H1 (cell line): ENCODE data around the gene MCCC1. TPM values are rescaled to one million over a fixed set of nuclear protein-coding genes. Genes with fewer than 3 reads are reported as not detected.

Experiments used
- BACH1 ChIP-seq: IDR thresholded peaks from 2 replicates; pipeline ENCODE4 v1.6.1; 2012; ENCODE audit warnings: low read length, improper control_type of control experiment
- CHD1 ChIP-seq: IDR thresholded peaks from 2 replicates; pipeline ENCODE4 v1.6.1; 2012; ENCODE audit warnings: low read depth, low read length, improper control_type of control experiment
- E2F6 ChIP-seq: IDR thresholded peaks from 2 replicates; pipeline ENCODE4 v1.6.1; 2012; ENCODE audit warnings: inconsistent platforms
- HDAC2 ChIP-seq, 2 experiments: fragments of 300-600 bp in 1 of 2; sonication (generic) in 1 of 2; IDR thresholded peaks; 2 replicates each; pipeline ENCODE4 v1.6.1; 2011 to 2012; ENCODE audit warnings: low read depth in 2 of 2, low read length in 2 of 2, mild to moderate bottlenecking in 2 of 2, moderate library complexity in 2 of 2, borderline replicate concordance in 1 of 2, inconsistent platforms in 1 of 2
- KDM1A ChIP-seq: fragments of 200-600, 300-600 bp; sonication (generic); IDR thresholded peaks from 2 replicates; pipeline ENCODE4 v1.7.1; 2016; ENCODE audit warnings: mild to moderate bottlenecking, low read length, borderline replicate concordance
- MAFK ChIP-seq: IDR thresholded peaks from 2 replicates; pipeline ENCODE4 v1.6.1; 2012; ENCODE audit warnings: low read depth, mild to moderate bottlenecking, improper control_type of control experiment, low read length
- SIX5 ChIP-seq: IDR thresholded peaks from 2 replicates; pipeline ENCODE4 v1.6.1; 2011; ENCODE audit warnings: mild to moderate bottlenecking, low read depth, low read length
- USF2 ChIP-seq: IDR thresholded peaks from 2 replicates; pipeline ENCODE4 v1.6.1; 2011; ENCODE audit warnings: low read length, improper control_type of control experiment
- polyA plus RNA-seq, 7 experiments: library from polyadenylated mRNA; depleted of rRNA in 3 of 7; stranded (reverse) in 5 of 7; unstranded in 2 of 7; fragments of >200 nt in 5 of 7; fragments of 200-250 nt in 2 of 7; gene quantifications; 1 replicate in 5 of 7; 2 replicates in 1 of 7; 4 replicates in 1 of 7; pipeline versions ENCODE4 v1.2.1 to v1.2.3, GENCODE V29; 2011 to 2013; ENCODE audit warnings: missing spikeins in 2 of 7, mixed read lengths in 2 of 7
- total RNA-seq: library from RNA; stranded (reverse); fragmentation: NEBNext Ultra II Directional; extraction: Animal tissue kit (Norgen Biotek cat#: 25700); gene quantifications from 2 replicates; pipeline ENCODE4 v1.2.1, GENCODE V29; 2021

Gene MCCC1
- total and polyA plus RNA-seq, 2 of the 8 experiments (the other 6 are each of a cell fraction or from before 2014, with no cell fraction given): 10.8 to 21.5 TPM

- no peak for TF ChIP-seq USF2
- no peak for TF ChIP-seq HDAC2 (IDR thresholded peaks at IDR 0.05; ENCODE audit: borderline replicate concordance in 1 of 2, low read depth in 2 of 2, low read length in 2 of 2)
- no peak for TF ChIP-seq SIX5
- no peak for TF ChIP-seq MAFK
- TF ChIP-seq KDM1A: no peak
- no peak for TF ChIP-seq CHD1
- TF ChIP-seq BACH1: no peak
- TF ChIP-seq E2F6: no peak
Measured at GRCh38 chr3:182967218-182968204, 131.8 kb downstream of the MCCC1 start (continued).
